Type B pancreatic cell (in vitro differentiated cells): ENCODE data around the gene DRD5. TPM values are rescaled to one million over a fixed set of nuclear protein-coding genes. Genes with fewer than 3 reads are reported as not detected.
A peak's percentile ranks its signal among the peaks of the same experiment; 100 is the strongest.

Experiments
- DNase-seq: peaks from one replicate; pipeline ENCODE4 v3.0.0; 2021; ENCODE audit warnings: mixed read lengths; ENCODE audit not compliant: unreplicated experiment; ENCODE audit errors: extremely low spot score
- H3K27ac Mint-ChIP-seq: 2 replicates; pipeline ENCODE4 v1.8.0; 2021; ENCODE audit warnings: mild to moderate bottlenecking, mixed read lengths
- H3K27me3 Mint-ChIP-seq: 2 replicates; pipeline ENCODE4 v1.8.0; 2021; ENCODE audit warnings: mixed read lengths
- H3K36me3 Mint-ChIP-seq: 2 replicates; pipeline ENCODE4 v1.8.0; 2021; ENCODE audit warnings: mixed read lengths
- H3K4me1 Mint-ChIP-seq: one replicate; pipeline ENCODE4 v1.8.0; 2021; ENCODE audit warnings: mixed read lengths; ENCODE audit not compliant: unreplicated experiment
- H3K4me3 Mint-ChIP-seq: 2 replicates; pipeline ENCODE4 v1.8.0; 2021; ENCODE audit warnings: mild to moderate bottlenecking, mixed read lengths
- H3K9me3 Mint-ChIP-seq: 2 replicates; pipeline ENCODE4 v1.8.0; 2021; ENCODE audit warnings: mixed read lengths
- CTCF ChIP-seq: fragments of 200-600 bp; sonication (generic); conservative IDR thresholded peaks from 2 replicates; pipeline ENCODE4 v1.5.0; 2021; ENCODE audit warnings: antibody characterized with exemption, mild to moderate bottlenecking
- total RNA-seq: library from RNA; stranded (reverse); gene quantifications from 2 replicates; pipeline ENCODE4 v1.2.1, GENCODE V29; 2021; ENCODE audit warnings: low replicate concordance

The DRD5 gene
- total RNA-seq, 1 donor from 2014 or later = 0.58 TPM

- Mint-ChIP-seq H3K4me1 (peaks cover 4% of the 10 kb centered on the region), H3K9me3 (no peaks in the 10 kb centered on the region), H3K36me3 (no peaks in the 10 kb centered on the region), H3K27me3 (peaks cover 45% of the 10 kb centered on the region), H3K4me3 (no peak overlapping the region), H3K27ac (no peak overlapping the region)
- no peak for DNase-seq
- peak; percentile 82 for TF ChIP-seq CTCF
Observed at GRCh38 chr4:9762823-9763475, 18.5 kb upstream of the DRD5 start.

GRCh38 chr4:9764155-9764696, 17.2 kb upstream of the DRD5 start:
- H3K4me3 Mint-ChIP-seq = no peak overlapping the region
- DNase-seq = no peak
- no peaks in the 10 kb centered on the region for H3K9me3 Mint-ChIP-seq
- peaks cover 50% of the 10 kb centered on the region for H3K27me3 Mint-ChIP-seq
- H3K36me3 Mint-ChIP-seq = no peaks in the 10 kb centered on the region
- H3K4me1 Mint-ChIP-seq = peaks cover 4% of the 10 kb centered on the region
- no peak for TF ChIP-seq CTCF
- no peak overlapping the region for H3K27ac Mint-ChIP-seq

- TF ChIP-seq CTCF = peak; percentile 68
- Mint-ChIP-seq H3K27me3 (peaks cover 52% of the 10 kb centered on the region), H3K36me3 (no peaks in the 10 kb centered on the region), H3K9me3 (no peaks in the 10 kb centered on the region), H3K4me1 (peaks cover 4% of the 10 kb centered on the region), H3K4me3 (no peak overlapping the region), H3K27ac (no peak overlapping the region)
- DNase-seq = no peak
Observed at GRCh38 chr4:9765091-9765490, 16.3 kb upstream of the DRD5 start.

- H3K27ac Mint-ChIP-seq = no peak overlapping the region
- no peaks in the 10 kb centered on the region for H3K9me3 Mint-ChIP-seq
- H3K4me1 Mint-ChIP-seq = no peaks in the 10 kb centered on the region
- H3K4me3 Mint-ChIP-seq = no peak overlapping the region
- no peak for DNase-seq
- H3K27me3 Mint-ChIP-seq = peaks cover 66% of the 10 kb centered on the region
- no peak for TF ChIP-seq CTCF
- H3K36me3 Mint-ChIP-seq = no peaks in the 10 kb centered on the region
Observed at GRCh38 chr4:9769321-9769720, 12.1 kb upstream of the DRD5 start.

GRCh38 chr4:9771034-9771433, 10.4 kb upstream of the DRD5 start:
- TF ChIP-seq CTCF = no peak
- H3K9me3 Mint-ChIP-seq = peaks cover 5% of the 10 kb centered on the region
- H3K27ac Mint-ChIP-seq = no peak overlapping the region
- DNase-seq = no peak
- no peak overlapping the region for H3K4me3 Mint-ChIP-seq
- peaks cover 65% of the 10 kb centered on the region for H3K27me3 Mint-ChIP-seq
- no peaks in the 10 kb centered on the region for H3K36me3 Mint-ChIP-seq
- H3K4me1 Mint-ChIP-seq = no peaks in the 10 kb centered on the region
